ENCODE data around the gene VPS52. TPM values are rescaled to one million over a fixed set of nuclear protein-coding genes. Genes with fewer than 3 reads are reported as not detected.

The VPS52 gene
- total RNA-seq, 1 donor from 2014 or later: 30.6 TPM

DNA sequence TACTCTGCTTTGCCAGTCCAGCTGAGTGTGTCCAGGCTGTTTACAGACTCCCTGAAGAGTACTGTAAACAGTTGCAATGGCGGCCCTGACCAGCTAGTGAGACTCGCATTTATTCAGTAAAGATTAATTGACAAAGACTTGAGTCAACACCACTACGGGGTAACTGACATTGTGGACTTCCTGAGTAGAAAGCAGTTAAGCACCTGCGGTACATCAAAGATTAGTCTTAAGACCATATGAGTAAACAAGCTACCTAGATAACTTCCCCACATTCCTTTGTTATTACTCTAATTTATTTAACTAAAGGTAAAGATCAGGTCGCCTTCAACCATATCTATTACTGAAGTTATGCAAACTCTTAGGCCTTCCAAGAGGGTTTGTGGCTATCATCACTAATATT is 12.6 kb downstream of the VPS52 start:
- Histone ChIP-seq H4K20me1 (ENCODE audit: insufficient read depth, low read length) (no peaks in the 10 kb centered on the region), H3K36me3 (ENCODE audit: insufficient read depth, low read length) (peaks cover 12% of the 10 kb centered on the region), H3K27ac (ENCODE audit: low read depth, low read length) (no peak overlapping the region), H3K9me3 (ENCODE audit: insufficient read depth, low read depth, low read length) (no peaks in the 10 kb centered on the region), H3K27me3 (ENCODE audit: insufficient read depth, low read length) (no peaks in the 10 kb centered on the region), H3K9ac (ENCODE audit: low read length) (no peak overlapping the region), H3K4me2 (ENCODE audit: low read length) (no peak overlapping the region), H3K4me3 (ENCODE audit: insufficient read depth, low read depth, low read length) (no peak overlapping the region), H3K4me1 (ENCODE audit: insufficient read depth, low read length) (peaks cover 5% of the 10 kb centered on the region), H2AFZ (ENCODE audit: low read depth, low read length) (no peak overlapping the region), H3K79me2 (ENCODE audit: insufficient read depth, low read length) (no peaks in the 10 kb centered on the region)
- DNase-seq (ENCODE audit: low read depth) (no peak), FAIRE-seq (no peak)
- no peak overlapping the region for H3K4me3 Mint-ChIP-seq (ENCODE audit: unreplicated experiment)
- H3K36me3 Mint-ChIP-seq (ENCODE audit: low read depth, unreplicated experiment): peaks cover 12% of the 10 kb centered on the region
- no peaks in the 10 kb centered on the region for H3K27me3 Mint-ChIP-seq (ENCODE audit: low read depth, unreplicated experiment)
- H3K4me1 Mint-ChIP-seq (ENCODE audit: low read depth, unreplicated experiment): peaks cover 2% of the 10 kb centered on the region
- H3K9me3 Mint-ChIP-seq (ENCODE audit: unreplicated experiment): no peaks in the 10 kb centered on the region
- H3K27ac Mint-ChIP-seq (ENCODE audit: unreplicated experiment): no peak overlapping the region
- TF ChIP-seq EZH2 (IDR thresholded peaks at IDR 0.05; ENCODE audit: insufficient read depth, low read length): no peak
- TF ChIP-seq, protein P1, sequence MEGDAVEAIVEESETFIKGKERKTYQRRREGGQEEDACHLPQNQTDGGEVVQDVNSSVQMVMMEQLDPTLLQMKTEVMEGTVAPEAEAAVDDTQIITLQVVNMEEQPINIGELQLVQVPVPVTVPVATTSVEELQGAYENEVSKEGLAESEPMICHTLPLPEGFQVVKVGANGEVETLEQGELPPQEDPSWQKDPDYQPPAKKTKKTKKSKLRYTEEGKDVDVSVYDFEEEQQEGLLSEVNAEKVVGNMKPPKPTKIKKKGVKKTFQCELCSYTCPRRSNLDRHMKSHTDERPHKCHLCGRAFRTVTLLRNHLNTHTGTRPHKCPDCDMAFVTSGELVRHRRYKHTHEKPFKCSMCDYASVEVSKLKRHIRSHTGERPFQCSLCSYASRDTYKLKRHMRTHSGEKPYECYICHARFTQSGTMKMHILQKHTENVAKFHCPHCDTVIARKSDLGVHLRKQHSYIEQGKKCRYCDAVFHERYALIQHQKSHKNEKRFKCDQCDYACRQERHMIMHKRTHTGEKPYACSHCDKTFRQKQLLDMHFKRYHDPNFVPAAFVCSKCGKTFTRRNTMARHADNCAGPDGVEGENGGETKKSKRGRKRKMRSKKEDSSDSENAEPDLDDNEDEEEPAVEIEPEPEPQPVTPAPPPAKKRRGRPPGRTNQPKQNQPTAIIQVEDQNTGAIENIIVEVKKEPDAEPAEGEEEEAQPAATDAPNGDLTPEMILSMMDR (IDR thresholded peaks at IDR 0.05; ENCODE audit: insufficient read depth, low read depth, low read length): no peak

DNA sequence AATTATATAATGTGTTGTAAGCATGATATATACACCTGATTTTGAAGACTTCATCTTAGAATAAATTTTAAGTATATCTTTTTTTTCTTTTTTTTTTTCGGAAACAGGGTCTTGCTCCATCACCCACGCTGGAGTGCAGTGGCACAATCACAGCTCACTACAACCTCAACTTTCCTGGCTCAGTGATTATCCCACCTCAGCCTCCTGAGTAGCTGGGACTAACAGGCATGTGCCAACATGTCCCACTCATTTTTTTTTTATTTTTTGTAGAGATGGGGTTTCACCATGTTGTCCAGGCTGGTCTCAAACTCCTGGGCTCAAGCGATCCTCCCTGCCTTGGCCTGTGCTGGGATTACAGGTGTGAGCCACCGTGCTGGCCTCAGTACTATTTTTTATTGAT is 17.1 kb downstream of the VPS52 start:
- Histone ChIP-seq H3K4me1 (ENCODE audit: insufficient read depth, low read length) (peaks cover 16% of the 10 kb centered on the region), H4K20me1 (ENCODE audit: insufficient read depth, low read length) (peaks cover 3% of the 10 kb centered on the region), H3K4me3 (ENCODE audit: insufficient read depth, low read depth, low read length) (no peak overlapping the region), H3K4me2 (ENCODE audit: low read length) (no peak overlapping the region), H3K27me3 (ENCODE audit: insufficient read depth, low read length) (no peaks in the 10 kb centered on the region), H3K9me3 (ENCODE audit: insufficient read depth, low read depth, low read length) (no peaks in the 10 kb centered on the region), H3K9ac (ENCODE audit: low read length) (no peak overlapping the region), H3K79me2 (ENCODE audit: insufficient read depth, low read length) (no peaks in the 10 kb centered on the region), H2AFZ (ENCODE audit: low read depth, low read length) (no peak overlapping the region), H3K36me3 (ENCODE audit: insufficient read depth, low read length) (peaks cover 9% of the 10 kb centered on the region), H3K27ac (ENCODE audit: low read depth, low read length) (no peak overlapping the region)
- Mint-ChIP-seq H3K4me3 (ENCODE audit: unreplicated experiment) (no peak overlapping the region), H3K36me3 (ENCODE audit: low read depth, unreplicated experiment) (peaks cover 10% of the 10 kb centered on the region), H3K4me1 (ENCODE audit: low read depth, unreplicated experiment) (peaks cover 26% of the 10 kb centered on the region), H3K9me3 (ENCODE audit: unreplicated experiment) (peaks cover 4% of the 10 kb centered on the region), H3K27me3 (ENCODE audit: low read depth, unreplicated experiment) (no peaks in the 10 kb centered on the region), H3K27ac (ENCODE audit: unreplicated experiment) (no peak overlapping the region)
- FAIRE-seq (no peak), DNase-seq (ENCODE audit: low read depth) (no peak)
- TF ChIP-seq, protein P1 (IDR thresholded peaks at IDR 0.05; ENCODE audit: insufficient read depth, low read depth, low read length): no peak
- TF ChIP-seq EZH2 (IDR thresholded peaks at IDR 0.05; ENCODE audit: insufficient read depth, low read length): no peak

DNA sequence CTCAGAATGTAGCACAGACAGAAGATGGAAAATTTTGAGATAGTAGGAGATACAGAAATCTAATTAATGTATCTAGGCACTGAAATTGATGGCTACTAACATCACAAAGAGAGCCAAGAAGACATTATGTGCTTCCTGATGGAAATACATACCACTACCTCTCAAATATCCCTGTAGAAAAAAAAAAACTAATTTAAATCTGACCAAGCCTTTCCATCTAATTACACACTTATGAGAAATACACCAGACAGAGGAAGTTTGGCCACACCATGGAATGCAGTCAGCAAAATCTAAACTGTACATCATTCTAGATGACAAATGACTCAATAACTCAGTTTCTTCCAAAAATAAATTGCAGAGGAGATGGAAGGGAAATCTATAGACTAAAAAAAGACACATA is 18.9 kb downstream of the VPS52 start:
- TF ChIP-seq EZH2 (IDR thresholded peaks at IDR 0.05; ENCODE audit: insufficient read depth, low read length): no peak
- TF ChIP-seq, protein P1 (IDR thresholded peaks at IDR 0.05; ENCODE audit: insufficient read depth, low read depth, low read length): no peak

More for the DNA sequence above, 18.9 kb downstream of the VPS52 start:
- Histone ChIP-seq H3K27me3 (ENCODE audit: insufficient read depth, low read length) (no peaks in the 10 kb centered on the region), H3K9me3 (ENCODE audit: insufficient read depth, low read depth, low read length) (no peaks in the 10 kb centered on the region), H3K4me2 (ENCODE audit: low read length) (peak overlapping the region; percentile 0), H3K79me2 (ENCODE audit: insufficient read depth, low read length) (no peaks in the 10 kb centered on the region), H3K9ac (ENCODE audit: low read length) (no peak overlapping the region), H3K4me1 (ENCODE audit: insufficient read depth, low read length) (peaks cover 31% of the 10 kb centered on the region), H2AFZ (ENCODE audit: low read depth, low read length) (no peak overlapping the region), H3K27ac (ENCODE audit: low read depth, low read length) (no peak overlapping the region), H4K20me1 (ENCODE audit: insufficient read depth, low read length) (peaks cover 3% of the 10 kb centered on the region), H3K4me3 (ENCODE audit: insufficient read depth, low read depth, low read length) (no peak overlapping the region), H3K36me3 (ENCODE audit: insufficient read depth, low read length) (peaks cover 9% of the 10 kb centered on the region)
- H3K9me3 Mint-ChIP-seq (ENCODE audit: unreplicated experiment): peaks cover 4% of the 10 kb centered on the region
- H3K4me1 Mint-ChIP-seq (ENCODE audit: low read depth, unreplicated experiment): peaks cover 26% of the 10 kb centered on the region
- peak; percentile 32 for DNase-seq (ENCODE audit: low read depth)
- H3K27me3 Mint-ChIP-seq (ENCODE audit: low read depth, unreplicated experiment): no peaks in the 10 kb centered on the region
- H3K27ac Mint-ChIP-seq (ENCODE audit: unreplicated experiment): no peak overlapping the region
- H3K4me3 Mint-ChIP-seq (ENCODE audit: unreplicated experiment): no peak overlapping the region
- peaks cover 10% of the 10 kb centered on the region for H3K36me3 Mint-ChIP-seq (ENCODE audit: low read depth, unreplicated experiment)
- FAIRE-seq: no peak

Measured in astrocyte (in vitro differentiated cells and primary cell).